Immature natural killer cell (primary cell): ENCODE measurements around the gene PCDH7. TPM values are rescaled to one million over a fixed set of nuclear protein-coding genes. Genes with fewer than 3 reads are reported as not detected.

ENCODE experiments used
- DNase-seq, 3 donors: peaks; one replicate each; pipeline ENCODE4 v3.0.0; 2022; ENCODE audit warnings: mixed read lengths in 1 of 3
- H3K27ac Mint-ChIP-seq, 6 donors: one replicate each; pipeline ENCODE4 v1.8.0; 2020; ENCODE audit warnings: mixed read lengths in 6 of 6, mild to moderate bottlenecking in 5 of 6, inconsistent platforms in 4 of 6, moderate library complexity in 3 of 6
- H3K27me3 Mint-ChIP-seq, 3 donors: one replicate each; pipeline ENCODE4 v1.8.0; 2020 to 2021; ENCODE audit warnings: low read depth in 3 of 3, mild to moderate bottlenecking in 3 of 3, mixed read lengths in 3 of 3, moderate library complexity in 3 of 3, inconsistent platforms in 1 of 3
- H3K36me3 Mint-ChIP-seq, 3 donors: one replicate each; pipeline ENCODE4 v1.8.0; 2020; ENCODE audit warnings: mixed read lengths in 3 of 3, inconsistent platforms in 2 of 3, mild to moderate bottlenecking in 2 of 3
- H3K4me1 Mint-ChIP-seq, 2 donors: one replicate each; pipeline ENCODE4 v1.8.0; 2020; ENCODE audit warnings: inconsistent platforms in 2 of 2, mild to moderate bottlenecking in 2 of 2, mixed read lengths in 2 of 2, moderate library complexity in 1 of 2
- H3K4me3 Mint-ChIP-seq, 5 donors: one replicate each; pipeline ENCODE4 v1.8.0; 2020; ENCODE audit warnings: mild to moderate bottlenecking in 5 of 5, mixed read lengths in 5 of 5, inconsistent platforms in 3 of 5, moderate library complexity in 3 of 5
- H3K9me3 Mint-ChIP-seq, 6 donors: one replicate each; pipeline ENCODE4 v1.8.0; 2020; ENCODE audit warnings: mild to moderate bottlenecking in 6 of 6, mixed read lengths in 6 of 6, inconsistent platforms in 4 of 6, moderate library complexity in 3 of 6
- polyA plus RNA-seq, 3 donors: library from polyadenylated mRNA; unstranded; fragments of 300-500 nt; fragmentation: Illumina TruSeq; gene quantifications; one replicate each; pipeline ENCODE4 v1.2.3, GENCODE V29; 2021

PCDH7 gene
- polyA plus RNA-seq, 3 donors from 2014 or later = not detected

- Mint-ChIP-seq H3K9me3 (peaks cover 8 to 39% (median 18%) of the 10 kb centered on the region in 6 donors), H3K4me1 (peaks cover 25 to 29% of the 10 kb centered on the region in 2 donors), H3K36me3 (peaks cover 0 to 11% (median 0%) of the 10 kb centered on the region in 3 donors), H3K4me3 (peak overlapping the region; percentile 30 to 72 (median 65)), H3K27ac (no peak overlapping the region), H3K27me3 (peaks cover 9 to 28% (median 25%) of the 10 kb centered on the region in 3 donors)
- DNase-seq = no peak
Observed at GRCh38 chr4:30720661-30721184, 554 bp downstream of the PCDH7 start.

GRCh38 chr4:30721185-30722091 is 1.3 kb downstream of the PCDH7 start:
- DNase-seq = no peak
- Mint-ChIP-seq H3K27me3 (peaks cover 9 to 28% (median 25%) of the 10 kb centered on the region in 3 donors), H3K27ac (no peak overlapping the region), H3K4me3 (peak overlapping the region; percentile 42 to 72 (median 65)), H3K36me3 (peaks cover 0 to 11% (median 0%) of the 10 kb centered on the region in 3 donors), H3K9me3 (peaks cover 2 to 32% (median 18%) of the 10 kb centered on the region in 6 donors), H3K4me1 (peaks cover 20 to 22% of the 10 kb centered on the region in 2 donors)

GRCh38 chr4:30722092-30722358 is 1.9 kb downstream of the PCDH7 start:
- peaks cover 19 to 20% of the 10 kb centered on the region in 2 donors for H3K4me1 Mint-ChIP-seq
- H3K4me3 Mint-ChIP-seq = peak overlapping the region in 1 of 5 donors; percentile 29
- DNase-seq = no peak
- H3K27ac Mint-ChIP-seq = no peak overlapping the region
- H3K9me3 Mint-ChIP-seq = peaks cover 2 to 31% (median 18%) of the 10 kb centered on the region in 6 donors
- H3K27me3 Mint-ChIP-seq = peaks cover 9 to 28% (median 24%) of the 10 kb centered on the region in 3 donors
- peaks cover 0 to 11% (median 0%) of the 10 kb centered on the region in 3 donors for H3K36me3 Mint-ChIP-seq

GRCh38 chr4:30722359-30723200 is 2.4 kb downstream of the PCDH7 start:
- Mint-ChIP-seq H3K27me3 (peaks cover 8 to 25% (median 24%) of the 10 kb centered on the region in 3 donors), H3K4me1 (peaks cover 15 to 16% of the 10 kb centered on the region in 2 donors), H3K4me3 (peak overlapping the region in 2 of 5 donors; percentile 41 to 60)

GRCh38 chr4:30723201-30723955 is 3.2 kb downstream of the PCDH7 start:
- Mint-ChIP-seq H3K4me3 (peak overlapping the region in 3 of 5 donors; percentile 21 to 60 (median 41)), H3K27me3 (peaks cover 4 to 20% (median 19%) of the 10 kb centered on the region in 3 donors)
- no peak for DNase-seq

More at GRCh38 chr4:30722359-30723200, 2.4 kb downstream of the PCDH7 start:
- Mint-ChIP-seq H3K9me3 (peaks cover 2 to 35% (median 17%) of the 10 kb centered on the region in 6 donors), H3K27ac (no peak overlapping the region), H3K36me3 (peaks cover 0 to 11% (median 0%) of the 10 kb centered on the region in 3 donors)
- DNase-seq = no peak

GRCh38 chr4:30724247-30724646 is 4.1 kb downstream of the PCDH7 start:
- H3K36me3 Mint-ChIP-seq = peaks cover 0 to 4% (median 0%) of the 10 kb centered on the region in 3 donors
- H3K4me1 Mint-ChIP-seq = peaks cover under 1 to 3% of the 10 kb centered on the region in 2 donors
- peaks cover 0 to 25% (median 11%) of the 10 kb centered on the region in 6 donors for H3K9me3 Mint-ChIP-seq
- DNase-seq = no peak
- no peak overlapping the region for H3K4me3 Mint-ChIP-seq
- H3K27ac Mint-ChIP-seq = no peak overlapping the region
- H3K27me3 Mint-ChIP-seq = peaks cover 4 to 15% (median 15%) of the 10 kb centered on the region in 3 donors

More at GRCh38 chr4:30723201-30723955, 3.2 kb downstream of the PCDH7 start:
- Mint-ChIP-seq H3K4me1 (peaks cover 10 to 11% of the 10 kb centered on the region in 2 donors), H3K27ac (no peak overlapping the region), H3K36me3 (peaks cover 0 to 9% (median 0%) of the 10 kb centered on the region in 3 donors), H3K9me3 (peaks cover 2 to 34% (median 14%) of the 10 kb centered on the region in 6 donors)

- Mint-ChIP-seq H3K27me3 (peaks cover 4 to 12% (median 10%) of the 10 kb centered on the region in 3 donors), H3K27ac (no peak overlapping the region), H3K9me3 (peaks cover under 1 to 25% (median 11%) of the 10 kb centered on the region in 6 donors), H3K36me3 (peaks cover 0 to 4% (median 0%) of the 10 kb centered on the region in 3 donors), H3K4me1 (peaks cover 0 to 1% of the 10 kb centered on the region in 2 donors), H3K4me3 (no peak overlapping the region)
- no peak for DNase-seq
Observed at GRCh38 chr4:30725562-30725961, 5.4 kb downstream of the PCDH7 start.

GRCh38 chr4:30726090-30726675 is 6.0 kb downstream of the PCDH7 start:
- no peak overlapping the region for H3K4me3 Mint-ChIP-seq
- peaks cover 4 to 10% (median 8%) of the 10 kb centered on the region in 3 donors for H3K27me3 Mint-ChIP-seq

GRCh38 chr4:30727409-30727808 is 7.2 kb downstream of the PCDH7 start:
- Mint-ChIP-seq H3K36me3 (peaks cover 0 to 4% (median 0%) of the 10 kb centered on the region in 3 donors), H3K27ac (no peak overlapping the region), H3K4me1 (no peaks in the 10 kb centered on the region), H3K27me3 (peaks cover 4 to 10% (median 8%) of the 10 kb centered on the region in 3 donors), H3K4me3 (no peak overlapping the region), H3K9me3 (peaks cover 2 to 21% (median 9%) of the 10 kb centered on the region in 6 donors)
- no peak for DNase-seq

More at GRCh38 chr4:30726090-30726675, 6.0 kb downstream of the PCDH7 start:
- DNase-seq = no peak
- Mint-ChIP-seq H3K36me3 (peaks cover 0 to 4% (median 0%) of the 10 kb centered on the region in 3 donors), H3K4me1 (no peaks in the 10 kb centered on the region), H3K9me3 (peaks cover 2 to 21% (median 9%) of the 10 kb centered on the region in 6 donors), H3K27ac (no peak overlapping the region)

GRCh38 chr4:30728311-30728710 is 8.1 kb downstream of the PCDH7 start:
- DNase-seq = no peak
- peaks cover 2 to 25% (median 8%) of the 10 kb centered on the region in 6 donors for H3K9me3 Mint-ChIP-seq
- no peak overlapping the region for H3K27ac Mint-ChIP-seq
- H3K4me3 Mint-ChIP-seq = no peak overlapping the region
- H3K27me3 Mint-ChIP-seq = peaks cover 0 to 8% (median 4%) of the 10 kb centered on the region in 3 donors
- H3K36me3 Mint-ChIP-seq = peaks cover 0 to under 1% (median 0%) of the 10 kb centered on the region in 3 donors
- no peaks in the 10 kb centered on the region for H3K4me1 Mint-ChIP-seq

- H3K27ac Mint-ChIP-seq = no peak overlapping the region
- peaks cover 1 to 43% (median 9%) of the 10 kb centered on the region in 6 donors for H3K9me3 Mint-ChIP-seq
- H3K27me3 Mint-ChIP-seq = no peaks in the 10 kb centered on the region
- no peak overlapping the region for H3K4me3 Mint-ChIP-seq
- H3K4me1 Mint-ChIP-seq = no peaks in the 10 kb centered on the region
- DNase-seq = no peak
- H3K36me3 Mint-ChIP-seq = no peaks in the 10 kb centered on the region
Observed at GRCh38 chr4:30743897-30744296, 23.7 kb downstream of the PCDH7 start.

GRCh38 chr4:30744386-30744785 is 24.2 kb downstream of the PCDH7 start:
- no peak for DNase-seq
- H3K4me1 Mint-ChIP-seq = no peaks in the 10 kb centered on the region
- no peak overlapping the region for H3K27ac Mint-ChIP-seq
- no peaks in the 10 kb centered on the region for H3K27me3 Mint-ChIP-seq
- peaks cover 1 to 48% (median 12%) of the 10 kb centered on the region in 6 donors for H3K9me3 Mint-ChIP-seq
- no peak overlapping the region for H3K4me3 Mint-ChIP-seq
- H3K36me3 Mint-ChIP-seq = no peaks in the 10 kb centered on the region
